ENCODE measurements around the gene TSHZ1. TPM values are rescaled to one million over a fixed set of nuclear protein-coding genes. Genes with fewer than 3 reads are reported as not detected.

TSHZ1 gene
- total and polyA plus RNA-seq, 2 of the 8 experiments (the other 6 are each of a cell fraction or from before 2014, with no cell fraction given), result 0.03 to 0.32 TPM

GRCh38 chr18:75228967-75229366 is 18.4 kb downstream of the TSHZ1 start:
- Histone ChIP-seq H3K4me1 (replicated peaks in 1 of 4; ENCODE audit: control insufficient read depth in 3 of 4, insufficient read depth in 4 of 4, low read length in 3 of 4) (no peaks in the 10 kb centered on the region), H3K23me2 (ENCODE audit: low read depth, low read length) (no peaks in the 10 kb centered on the region), H4K8ac (ENCODE audit: extremely low read depth, insufficient read depth, low read length) (no peak overlapping the region), H3K4me3 (ENCODE audit: extremely low read depth in 1 of 4, insufficient read depth in 2 of 4, low read depth in 3 of 4, low read length in 4 of 4) (no peak overlapping the region), H2BK5ac (ENCODE audit: low read depth, low read length) (no peak overlapping the region), H3K27me3 (replicated peaks in 1 of 4; ENCODE audit: control insufficient read depth in 3 of 4, extremely low read depth in 1 of 4, insufficient read depth in 3 of 4, low read length in 3 of 4) (no peaks in the 10 kb centered on the region), H3K4ac (replicated peaks; ENCODE audit: insufficient read length, low read depth, low read length) (no peak overlapping the region), H2BK15ac (ENCODE audit: low read length) (no peak overlapping the region), H3K36me3 (ENCODE audit: control insufficient read depth in 2 of 4, insufficient read depth in 4 of 4, low read length in 3 of 4) (no peaks in the 10 kb centered on the region), H3K56ac (replicated peaks; ENCODE audit: insufficient read length, low read depth, low read length) (no peak overlapping the region), H3K79me2 (ENCODE audit: control insufficient read depth in 1 of 2, insufficient read depth in 2 of 2, low read length in 2 of 2) (no peaks in the 10 kb centered on the region), H3K14ac (ENCODE audit: insufficient read length) (no peak overlapping the region), H3K9me3 (ENCODE audit: insufficient read depth in 2 of 2, low read depth in 1 of 2, low read length in 1 of 2) (no peaks in the 10 kb centered on the region), H2BK20ac (ENCODE audit: low read length) (no peak overlapping the region), H3K79me1 (ENCODE audit: low read depth, low read length) (no peaks in the 10 kb centered on the region), H2BK120ac (replicated peaks; ENCODE audit: low read depth, low read length) (no peak overlapping the region), H3K4me2 (ENCODE audit: insufficient read depth in 1 of 2, low read depth in 2 of 2, low read length in 2 of 2) (no peak overlapping the region), H3K18ac (ENCODE audit: extremely low read depth, low read length) (no peak overlapping the region), H2AK5ac (ENCODE audit: low read depth, low read length) (no peak overlapping the region), H4K20me1 (replicated peaks in 1 of 2; ENCODE audit: control insufficient read depth in 1 of 2, insufficient read depth in 2 of 2, low read length in 2 of 2) (no peaks in the 10 kb centered on the region), H3K23ac (ENCODE audit: insufficient read length) (no peak overlapping the region), H2AFZ (ENCODE audit: low read length) (no peak overlapping the region), H3K27ac (ENCODE audit: low read depth, low read length) (no peak overlapping the region), H4K91ac (replicated peaks; ENCODE audit: insufficient read length, low read length) (no peak overlapping the region), H4K5ac (ENCODE audit: insufficient read length, low read depth, low read length) (no peak overlapping the region), H2BK12ac (ENCODE audit: low read depth, low read length) (no peak overlapping the region), H3K9ac (replicated peaks in 1 of 4; ENCODE audit: extremely low read depth in 1 of 4, low read depth in 3 of 4, low read length in 3 of 4) (no peak overlapping the region)
- DNase-seq (ENCODE audit: low read depth in 1 of 2, low spot score in 2 of 2) (no peak), FAIRE-seq (no peak)
- POLR2A ChIA-PET (ENCODE audit: partially characterized antibody), result no interaction called here
- 90% methylated on average over 9 of the region's 9 CpGs; no CpG with 5 or more reads in 1 of the 2 experiments for WGBS, 2 experiments (ENCODE audit: extremely low coverage in 1 of 2, insufficient coverage in 1 of 2, insufficient read length in 1 of 2, insufficient replicate concordance in 2 of 2, low coverage in 1 of 2, low lambda C conversion rate in 2 of 2, missing lambda C conversion rate in 1 of 2)
- CTCF ChIA-PET (ENCODE audit: partially characterized antibody), result interaction anchor here (1.3 to 1.5 kb wide), 3 partner anchors 8 to 12 kb away, joined by 3 read pairs; no protein-coding TSS in a partner anchor
- TF ChIP-seq CREB1 (IDR thresholded peaks at IDR 0.05), result no peak
- TF ChIP-seq TAF7 (optimal IDR thresholded peaks at IDR 0.05; ENCODE audit: borderline replicate concordance, low read depth, low read length), result no peak
- TF ChIP-seq CTBP2 (IDR thresholded peaks at IDR 0.05; ENCODE audit: borderline replicate concordance, insufficient read depth, insufficient read length, low read length), result no peak
- no peak for TF ChIP-seq TEAD4 (IDR thresholded peaks at IDR 0.05; ENCODE audit: low read depth, low read length)
- TF ChIP-seq CHD1 (IDR thresholded peaks at IDR 0.05; ENCODE audit: low read depth, low read length), result no peak
- TF ChIP-seq CBX5 (IDR thresholded peaks at IDR 0.05; ENCODE audit: low read depth, low read length), result no peak
- TF ChIP-seq JUND (IDR thresholded peaks at IDR 0.05; ENCODE audit: low read length), result no peak
- no peak for TF ChIP-seq GTF2F1 (IDR thresholded peaks at IDR 0.05; ENCODE audit: borderline replicate concordance, low read depth, low read length)
- TF ChIP-seq SP1 (IDR thresholded peaks at IDR 0.05; ENCODE audit: low read depth, low read length), result no peak
- TF ChIP-seq SP4 (IDR thresholded peaks at IDR 0.05; ENCODE audit: low read length), result no peak
- TF ChIP-seq MAFK (IDR thresholded peaks at IDR 0.05; ENCODE audit: low read depth, low read length), result no peak
- no peak for TF ChIP-seq SUZ12 (IDR thresholded peaks at IDR 0.05; ENCODE audit: low read length)
